Adrenal gland (tissue), 5 donors: ENCODE data around the gene WASHC2C.
"Not testable (repeated sequence)": the region's sequence is repeated elsewhere in the genome, so short reads cannot be mapped to it uniquely, and the experiment has no call there.

Source experiments
- POLR2A ChIP-seq, 2 donors: fragments of 450-650 bp; IDR thresholded peaks; one replicate each; pipeline ENCODE4 v1.6.1; 2017; ENCODE audit warnings: antibody characterized with exemption in 2 of 2, mild to moderate bottlenecking in 2 of 2, moderate library complexity in 1 of 2
- TF ChIP-seq, protein P1 (sequence below), 6 experiments: fragments of 450-650 bp in 4 of 6; fragments of 200-600 bp in 2 of 6; sonication (generic) in 1 of 6; IDR thresholded peaks; 1 replicate in 5 of 6; 2 replicates in 1 of 6; pipeline versions ENCODE4 v1.5.1 to v1.8.0; 2016 to 2021; ENCODE audit warnings: antibody characterized with exemption in 6 of 6, mild to moderate bottlenecking in 2 of 6, moderate library complexity in 1 of 6
- donor health status: DM: no; HTN: no; CAD: no.

DNA sequence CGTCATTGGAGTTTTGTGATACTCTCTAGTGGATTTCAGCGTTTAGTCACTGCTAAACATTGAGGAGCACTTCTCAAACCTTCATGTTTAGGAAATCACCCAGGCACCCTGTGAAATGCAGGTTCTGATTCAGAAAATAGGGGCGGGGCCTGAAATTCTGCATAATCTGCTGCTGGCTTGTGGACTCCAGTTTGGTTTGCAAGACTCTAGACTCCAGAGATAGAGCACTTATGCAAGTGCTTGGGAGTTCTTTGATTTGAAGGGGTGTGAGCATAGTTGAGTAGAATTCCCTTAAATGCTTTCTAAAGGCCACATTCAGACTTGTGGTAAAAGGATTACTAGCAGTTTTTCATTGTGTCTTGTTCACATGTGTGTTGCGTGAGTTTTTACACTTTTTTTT lies 41.3 kb downstream of the WASHC2C start:
- TF ChIP-seq POLR2A (IDR thresholded peaks at IDR 0.05), result not testable (repeated sequence)
- TF ChIP-seq, protein P1, sequence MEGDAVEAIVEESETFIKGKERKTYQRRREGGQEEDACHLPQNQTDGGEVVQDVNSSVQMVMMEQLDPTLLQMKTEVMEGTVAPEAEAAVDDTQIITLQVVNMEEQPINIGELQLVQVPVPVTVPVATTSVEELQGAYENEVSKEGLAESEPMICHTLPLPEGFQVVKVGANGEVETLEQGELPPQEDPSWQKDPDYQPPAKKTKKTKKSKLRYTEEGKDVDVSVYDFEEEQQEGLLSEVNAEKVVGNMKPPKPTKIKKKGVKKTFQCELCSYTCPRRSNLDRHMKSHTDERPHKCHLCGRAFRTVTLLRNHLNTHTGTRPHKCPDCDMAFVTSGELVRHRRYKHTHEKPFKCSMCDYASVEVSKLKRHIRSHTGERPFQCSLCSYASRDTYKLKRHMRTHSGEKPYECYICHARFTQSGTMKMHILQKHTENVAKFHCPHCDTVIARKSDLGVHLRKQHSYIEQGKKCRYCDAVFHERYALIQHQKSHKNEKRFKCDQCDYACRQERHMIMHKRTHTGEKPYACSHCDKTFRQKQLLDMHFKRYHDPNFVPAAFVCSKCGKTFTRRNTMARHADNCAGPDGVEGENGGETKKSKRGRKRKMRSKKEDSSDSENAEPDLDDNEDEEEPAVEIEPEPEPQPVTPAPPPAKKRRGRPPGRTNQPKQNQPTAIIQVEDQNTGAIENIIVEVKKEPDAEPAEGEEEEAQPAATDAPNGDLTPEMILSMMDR (IDR thresholded peaks at IDR 0.05), result not testable (repeated sequence)
